ENCODE results near the gene LCE3A.

DNA sequence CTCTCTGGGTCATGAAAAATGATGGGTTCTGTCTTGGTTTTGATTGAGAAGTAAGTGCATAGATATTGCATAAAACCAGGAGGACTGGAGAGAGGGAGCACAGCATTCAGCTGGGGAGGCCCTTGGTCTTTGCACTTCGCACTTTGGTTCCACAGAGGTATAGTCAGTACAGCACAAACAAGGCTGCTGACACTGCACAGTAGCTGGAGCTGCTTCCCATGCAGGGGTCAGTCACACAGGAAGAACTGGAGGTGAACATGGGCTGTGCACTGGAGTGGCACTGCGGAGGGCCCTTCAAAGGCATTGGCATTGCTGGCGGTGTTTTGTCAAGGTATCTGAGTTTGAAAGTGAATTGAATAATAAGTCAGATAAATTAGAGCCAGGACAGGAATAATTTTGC lies 35.7 kb upstream of the LCE3A start:
- TF ChIP-seq POLR2AphosphoS5 (IDR thresholded peaks at IDR 0.05), result no peak
- TF ChIP-seq, protein P1, sequence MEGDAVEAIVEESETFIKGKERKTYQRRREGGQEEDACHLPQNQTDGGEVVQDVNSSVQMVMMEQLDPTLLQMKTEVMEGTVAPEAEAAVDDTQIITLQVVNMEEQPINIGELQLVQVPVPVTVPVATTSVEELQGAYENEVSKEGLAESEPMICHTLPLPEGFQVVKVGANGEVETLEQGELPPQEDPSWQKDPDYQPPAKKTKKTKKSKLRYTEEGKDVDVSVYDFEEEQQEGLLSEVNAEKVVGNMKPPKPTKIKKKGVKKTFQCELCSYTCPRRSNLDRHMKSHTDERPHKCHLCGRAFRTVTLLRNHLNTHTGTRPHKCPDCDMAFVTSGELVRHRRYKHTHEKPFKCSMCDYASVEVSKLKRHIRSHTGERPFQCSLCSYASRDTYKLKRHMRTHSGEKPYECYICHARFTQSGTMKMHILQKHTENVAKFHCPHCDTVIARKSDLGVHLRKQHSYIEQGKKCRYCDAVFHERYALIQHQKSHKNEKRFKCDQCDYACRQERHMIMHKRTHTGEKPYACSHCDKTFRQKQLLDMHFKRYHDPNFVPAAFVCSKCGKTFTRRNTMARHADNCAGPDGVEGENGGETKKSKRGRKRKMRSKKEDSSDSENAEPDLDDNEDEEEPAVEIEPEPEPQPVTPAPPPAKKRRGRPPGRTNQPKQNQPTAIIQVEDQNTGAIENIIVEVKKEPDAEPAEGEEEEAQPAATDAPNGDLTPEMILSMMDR (IDR thresholded peaks at IDR 0.05), result no peak
